Measurements from ENCODE around the gene DNAJC8. TPM values are rescaled to one million over a fixed set of nuclear protein-coding genes. Genes with fewer than 3 reads are reported as not detected.

DNAJC8 gene
- total and polyA plus RNA-seq, 2 experiments from 2014 or later, result 72.3 to 137 TPM

DNA sequence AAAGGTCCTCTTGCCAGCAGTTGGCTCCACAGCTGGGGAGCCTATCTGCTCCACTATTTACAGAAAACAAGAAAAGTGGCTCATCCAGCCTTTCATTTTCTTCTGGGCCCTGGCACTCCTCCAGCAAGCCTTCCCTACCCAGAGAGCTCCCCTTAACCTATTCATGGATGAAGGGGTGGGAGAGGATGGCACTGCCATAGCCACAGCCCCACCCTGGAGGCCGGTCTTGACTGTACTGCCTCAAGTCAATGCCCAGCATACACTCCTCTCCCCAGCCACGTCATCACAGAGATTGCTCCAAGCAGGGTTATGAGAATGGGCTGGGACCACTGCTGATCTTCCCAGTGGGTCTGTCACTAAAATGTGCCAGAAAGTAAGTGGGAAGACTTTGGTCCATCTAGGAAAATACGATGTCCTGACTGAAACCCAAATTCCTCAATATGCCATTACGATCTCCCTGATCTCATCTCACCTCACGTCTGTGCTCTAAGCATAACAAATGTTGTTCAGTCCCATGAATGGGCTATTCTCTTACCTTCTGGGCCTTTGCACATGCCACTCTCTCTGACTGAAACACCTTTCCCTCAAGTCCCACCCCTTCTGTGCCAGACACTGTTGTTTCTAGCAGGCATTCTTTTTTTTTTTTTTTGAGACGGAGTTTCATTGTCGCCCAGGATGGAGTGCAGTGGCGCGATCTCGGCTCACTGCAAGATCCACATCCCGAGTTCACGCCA lies 35.0 kb downstream of the DNAJC8 start:
- H3K9me3 ChIP-seq (ENCODE audit: low read depth), result no peaks in the 10 kb centered on the region
- H3K4me3 ChIP-seq, result no peak overlapping the region
- H3K27ac ChIP-seq, result no peak overlapping the region
- H3K36me3 ChIP-seq, result peaks cover 20% of the 10 kb centered on the region
- no peak for TF ChIP-seq CTCF (IDR thresholded peaks at IDR 0.05; ENCODE audit: low read depth, low read length)
- DNase-seq (ENCODE audit: low read depth in 1 of 2, low spot score in 1 of 2), result no peak
- H3K4me1 ChIP-seq (ENCODE audit: low read depth), result no peaks in the 10 kb centered on the region
- no peaks in the 10 kb centered on the region for H3K27me3 ChIP-seq

GRCh38 chr1:28196330-28196729 lies 36.5 kb downstream of the DNAJC8 start:
- TF ChIP-seq CTCF (IDR thresholded peaks at IDR 0.05; ENCODE audit: low read depth, low read length), result no peak
- DNase-seq (ENCODE audit: low read depth in 1 of 2, low spot score in 1 of 2), result no peak
- Histone ChIP-seq H3K9me3 (ENCODE audit: low read depth) (no peaks in the 10 kb centered on the region), H3K27ac (no peak overlapping the region), H3K36me3 (peaks cover 17% of the 10 kb centered on the region), H3K27me3 (no peaks in the 10 kb centered on the region), H3K4me1 (ENCODE audit: low read depth) (no peaks in the 10 kb centered on the region), H3K4me3 (no peak overlapping the region)

DNA sequence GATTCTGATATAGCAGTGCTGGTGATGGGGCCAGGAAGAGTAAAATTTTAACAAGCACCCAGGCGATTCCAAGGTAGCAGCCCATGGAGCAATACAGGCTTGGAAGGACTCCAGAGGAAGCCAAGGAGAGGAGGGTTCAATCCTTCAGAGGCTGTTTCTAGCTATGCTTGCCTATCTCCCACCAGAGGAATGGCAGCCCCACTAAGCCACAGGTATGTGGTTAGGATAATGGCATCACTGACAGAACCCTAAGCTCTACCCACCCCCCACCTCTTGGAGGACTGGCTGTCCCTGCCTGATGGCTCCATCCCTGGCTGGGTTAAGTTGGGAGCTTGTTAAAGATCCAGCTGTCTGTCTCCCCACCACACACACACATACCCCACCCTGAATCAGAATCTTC lies 37.0 kb downstream of the DNAJC8 start:
- DNase-seq (ENCODE audit: low read depth in 1 of 2, low spot score in 1 of 2), result peak in 1 of 2 donors; percentile 25
- peaks cover 4% of the 10 kb centered on the region for H3K4me1 ChIP-seq (ENCODE audit: low read depth)
- no peak overlapping the region for H3K27ac ChIP-seq
- no peaks in the 10 kb centered on the region for H3K27me3 ChIP-seq
- TF ChIP-seq CTCF (IDR thresholded peaks at IDR 0.05; ENCODE audit: low read depth, low read length), result no peak
- no peak overlapping the region for H3K4me3 ChIP-seq
- H3K36me3 ChIP-seq, result peaks cover 12% of the 10 kb centered on the region
- no peaks in the 10 kb centered on the region for H3K9me3 ChIP-seq (ENCODE audit: low read depth)

GRCh38 chr1:28194326-28195035 lies 38.3 kb downstream of the DNAJC8 start:
- H3K9me3 ChIP-seq (ENCODE audit: low read depth), result no peaks in the 10 kb centered on the region
- H3K27me3 ChIP-seq, result no peaks in the 10 kb centered on the region
- TF ChIP-seq CTCF (IDR thresholded peaks at IDR 0.05; ENCODE audit: low read depth, low read length), result no peak
- no peak for DNase-seq (ENCODE audit: low read depth in 1 of 2, low spot score in 1 of 2)
- no peak overlapping the region for H3K27ac ChIP-seq
- peaks cover 2% of the 10 kb centered on the region for H3K36me3 ChIP-seq
- H3K4me1 ChIP-seq (ENCODE audit: low read depth), result peaks cover 4% of the 10 kb centered on the region
- no peak overlapping the region for H3K4me3 ChIP-seq

GRCh38 chr1:28193701-28194161 lies 39.1 kb downstream of the DNAJC8 start:
- no peak overlapping the region for H3K4me3 ChIP-seq
- no peak for DNase-seq (ENCODE audit: low read depth in 1 of 2, low spot score in 1 of 2)
- no peak for TF ChIP-seq CTCF (IDR thresholded peaks at IDR 0.05; ENCODE audit: low read depth, low read length)

More at GRCh38 chr1:28193701-28194161, 39.1 kb downstream of the DNAJC8 start:
- Histone ChIP-seq H3K27me3 (no peaks in the 10 kb centered on the region), H3K36me3 (no peaks in the 10 kb centered on the region), H3K9me3 (ENCODE audit: low read depth) (no peaks in the 10 kb centered on the region), H3K27ac (no peak overlapping the region), H3K4me1 (ENCODE audit: low read depth) (peaks cover 4% of the 10 kb centered on the region)
